Adipose tissue (tissue), 3 donors: ENCODE data around the gene REX1BD. TPM values are rescaled to one million over a fixed set of nuclear protein-coding genes. Genes with fewer than 3 reads are reported as not detected.
"Not testable (repeated sequence)": the region's sequence is repeated elsewhere in the genome, so short reads cannot be mapped to it uniquely, and the experiment has no call there.

Experiments
- H3K27ac ChIP-seq: one replicate; pipeline ENCODE4 v1.5.1; 2013; ENCODE audit warnings: low read depth, low read length
- WGBS, 3 donors: extraction: QIAGEN DNeasy Blood & Tissue Kit; methylation state at CpG; one replicate each; pipeline ENCODE4 v1.1.7; 2013; 5-methylcytosine and 5-hydroxymethylcytosine counted together
- polyA plus RNA-seq, 3 donors: library from polyadenylated mRNA; stranded (reverse); fragments of 200-250 nt; gene quantifications; one replicate each; pipeline ENCODE4 v1.2.3, GENCODE V29; 2013
- donor health status: healthy with polysubstance abuse.
- donor health status: Bipolar disorder and iron deficiency.
- donor health status: healthy.

REX1BD gene
- polyA plus RNA-seq, 3 donors: 70.9 to 101 (median 76.0) TPM

GRCh38 chr19:18574691-18575291 lies 13.8 kb upstream of the REX1BD start:
- no peak overlapping the region for H3K27ac ChIP-seq
- 92 to 96% (median 92%) methylated on average over 18 of the region's 18 CpGs for WGBS, 3 donors

GRCh38 chr19:18576383-18576782 lies 12.2 kb upstream of the REX1BD start:
- WGBS, 3 donors: 84 to 91% (median 88%) methylated on average over 8 of the region's 8 CpGs
- H3K27ac ChIP-seq: no peak overlapping the region

- no peak overlapping the region for H3K27ac ChIP-seq
- WGBS, 3 donors: 86 to 89% (median 88%) methylated on average over 21 of the region's 21 CpGs
Measured at GRCh38 chr19:18577365-18577914, 11.2 kb upstream of the REX1BD start.

DNA sequence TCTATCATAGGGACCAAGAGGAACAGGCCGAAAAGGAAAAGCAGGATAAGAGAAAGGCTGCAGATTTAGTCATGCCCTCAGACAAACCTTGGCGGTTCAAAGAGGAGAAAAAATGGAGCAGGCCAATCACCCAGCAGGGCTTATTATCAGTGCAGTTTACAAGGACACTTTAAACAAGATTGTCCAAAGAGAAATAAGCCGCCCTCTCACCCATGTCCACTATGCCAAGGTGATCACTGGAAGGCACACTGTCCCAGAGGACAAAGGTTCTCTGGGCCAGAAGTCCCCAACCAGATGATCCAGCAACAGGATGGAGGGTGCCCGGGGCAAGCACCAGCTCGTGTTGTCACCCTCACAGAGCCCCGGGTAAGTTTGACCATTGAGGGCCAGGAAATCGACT lies 8.3 kb upstream of the REX1BD start:
- 57 to 72% (median 72%) methylated on average over 7 of the region's 7 CpGs for WGBS, 3 donors
- H3K27ac ChIP-seq: no peak overlapping the region

DNA sequence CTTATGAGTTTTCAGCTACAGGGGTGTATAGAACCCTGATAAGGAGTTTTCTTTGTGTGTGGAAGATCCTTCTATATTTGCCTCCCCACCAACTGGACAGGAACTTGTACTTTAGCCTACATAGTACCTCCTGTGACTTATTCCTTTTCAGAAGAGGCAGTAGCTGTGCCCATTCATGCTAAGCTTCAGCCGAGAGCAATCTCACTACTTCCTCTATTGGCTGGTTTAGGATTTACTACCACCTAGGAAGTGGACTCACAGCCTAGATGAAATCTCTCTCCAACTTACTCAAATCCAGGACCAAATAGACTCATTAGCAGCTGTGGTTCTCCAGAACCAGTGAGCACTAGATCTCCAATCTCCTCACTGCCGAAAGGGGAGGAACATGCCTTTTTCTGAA lies 2.3 kb upstream of the REX1BD start:
- WGBS, 3 donors: 49 to 63% (median 51%) methylated on average over 2 of the region's 2 CpGs
- H3K27ac ChIP-seq: no peak overlapping the region

GRCh38 chr19:18587561-18587960 lies 1.0 kb upstream of the REX1BD start:
- 92 to 97% (median 93%) methylated on average over 12 of the region's 12 CpGs for WGBS, 3 donors
- H3K27ac ChIP-seq: no peak overlapping the region

- peak overlapping the region; percentile 14 for H3K27ac ChIP-seq
- 21 to 36% (median 25%) methylated on average over 16 of the region's 16 CpGs for WGBS, 3 donors
Measured at GRCh38 chr19:18587962-18588610, 512 bp upstream of the REX1BD start.

DNA sequence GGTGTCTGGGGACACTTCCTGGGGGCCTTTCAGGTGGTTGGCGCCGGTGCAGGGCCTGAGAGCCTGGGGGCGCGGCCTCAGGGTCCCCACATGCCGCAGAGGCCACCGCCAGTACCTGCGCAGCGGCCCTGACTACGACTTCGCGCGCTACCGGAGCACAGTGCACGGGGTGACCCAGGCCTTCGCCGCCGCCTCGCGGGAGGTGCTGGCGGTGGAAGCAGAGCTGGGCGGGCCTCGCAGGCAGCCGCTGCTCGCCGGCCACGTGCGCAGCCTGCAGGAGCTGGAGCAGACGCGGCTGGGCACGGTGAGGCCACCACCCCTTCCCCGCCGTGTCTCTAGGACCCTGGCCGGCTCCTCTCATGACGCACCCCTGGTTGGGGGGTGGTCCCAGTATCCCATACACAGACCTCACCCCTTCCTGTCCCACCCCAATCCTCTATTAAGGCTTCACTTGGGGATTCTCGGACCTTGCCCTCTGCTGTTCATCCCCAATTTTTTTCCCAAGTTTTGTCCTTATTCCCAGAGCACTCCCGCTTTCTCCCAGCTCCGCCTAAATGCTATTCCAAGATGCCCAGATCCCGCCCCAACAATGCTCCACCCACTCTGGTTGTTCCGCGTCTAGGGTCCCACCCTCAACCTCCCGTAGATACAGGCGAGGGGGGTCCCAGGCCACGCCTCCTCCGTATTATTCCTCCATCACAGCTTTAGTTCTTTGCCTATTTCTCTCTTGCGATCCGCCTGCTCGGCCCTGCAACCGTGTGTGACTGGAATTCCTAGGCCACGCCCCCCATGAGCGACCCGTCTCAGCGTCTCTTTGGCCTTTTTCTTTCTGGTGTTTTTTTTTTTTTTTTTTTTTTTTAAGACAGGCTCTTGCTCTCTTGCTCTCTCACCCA lies 1.0 kb downstream of the REX1BD start:
- 10 to 27% (median 14%) methylated on average over 40 to 52 of the region's 52 CpGs for WGBS, 3 donors
- peak overlapping the region; percentile 52 for H3K27ac ChIP-seq

DNA sequence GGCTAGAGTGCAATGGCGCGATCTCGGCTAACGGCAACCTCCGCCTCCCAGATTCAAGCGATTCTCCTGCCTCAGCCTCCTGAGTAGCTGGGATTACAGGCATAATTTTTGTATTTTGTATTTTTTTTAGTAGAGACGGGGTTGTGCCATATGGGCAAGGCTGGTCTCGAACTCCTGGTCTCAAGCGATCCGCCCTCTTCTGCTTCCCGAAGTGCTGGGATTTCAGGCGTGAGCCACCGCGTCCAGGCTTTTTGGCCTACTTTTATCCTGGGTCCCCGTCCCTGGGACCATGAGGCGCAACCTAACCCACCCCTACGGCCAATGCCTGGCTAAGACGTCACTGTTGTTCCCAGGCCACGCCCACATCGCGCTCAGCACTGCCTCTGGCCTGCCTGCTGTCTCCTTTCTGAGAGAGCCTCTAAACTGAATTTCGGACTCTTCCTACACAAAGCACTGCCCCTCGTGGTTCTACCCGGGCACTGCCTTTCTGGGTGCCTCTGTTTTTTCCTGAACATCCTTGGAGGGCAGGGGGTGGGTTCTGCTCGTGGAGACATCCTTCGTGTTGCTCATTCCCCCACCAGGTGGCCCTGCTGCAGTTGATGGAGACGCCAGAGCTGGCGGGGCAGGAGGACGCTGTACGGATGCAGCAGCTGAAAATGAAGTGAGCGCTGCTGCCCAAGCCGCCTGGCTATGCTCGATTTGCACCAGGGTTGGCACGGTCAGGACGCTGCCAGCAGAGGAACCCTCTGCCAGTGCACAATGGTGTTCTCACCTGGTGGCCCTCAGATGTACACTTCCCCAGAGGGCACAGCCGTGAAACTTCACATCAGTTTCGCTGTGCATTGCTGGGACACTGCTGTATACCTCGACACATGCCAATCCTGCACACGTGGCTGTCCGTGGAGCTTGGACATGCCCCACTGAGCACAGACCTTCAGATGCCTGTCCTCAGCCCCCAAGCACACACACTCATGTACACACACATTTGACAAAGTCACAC lies 2.0 kb downstream of the REX1BD start:
- WGBS, 3 donors: 79 to 81% (median 81%) methylated on average over 40 of the region's 40 CpGs
- H3K27ac ChIP-seq: no peak overlapping the region

DNA sequence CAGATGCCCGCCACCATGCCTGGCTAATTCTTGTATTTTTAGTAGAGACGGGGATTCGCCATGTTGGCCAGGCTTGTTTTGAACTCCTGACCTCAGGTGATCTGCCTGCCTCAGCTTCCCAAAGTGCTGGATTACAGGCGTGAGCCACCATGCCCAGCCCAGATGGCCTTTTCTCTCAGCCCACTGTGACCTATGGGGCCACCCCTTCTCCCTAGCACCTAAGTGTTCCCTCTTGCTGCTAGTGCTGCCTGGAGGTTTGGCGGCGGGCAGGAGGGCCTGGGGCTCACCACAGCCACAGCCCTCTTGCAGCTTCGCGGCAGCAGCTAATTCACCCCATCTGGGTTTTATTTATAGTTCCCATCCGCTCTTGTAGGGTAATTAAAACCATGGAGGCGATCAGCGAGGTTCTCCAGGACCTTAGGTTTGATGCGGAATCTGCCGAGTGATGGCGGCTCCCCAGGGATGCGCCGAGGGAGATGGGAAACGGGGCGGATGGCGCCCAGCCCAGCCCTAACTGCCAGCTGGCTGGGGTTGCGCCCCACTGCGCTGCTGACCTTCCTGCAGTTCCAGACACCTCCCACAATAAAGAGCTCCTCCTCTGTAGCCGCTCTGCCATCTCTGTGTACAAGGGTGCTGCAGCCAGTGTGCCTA lies 3.3 kb downstream of the REX1BD start:
- WGBS, 3 donors: 88 to 92% (median 91%) methylated on average over 22 of the region's 22 CpGs

DNA sequence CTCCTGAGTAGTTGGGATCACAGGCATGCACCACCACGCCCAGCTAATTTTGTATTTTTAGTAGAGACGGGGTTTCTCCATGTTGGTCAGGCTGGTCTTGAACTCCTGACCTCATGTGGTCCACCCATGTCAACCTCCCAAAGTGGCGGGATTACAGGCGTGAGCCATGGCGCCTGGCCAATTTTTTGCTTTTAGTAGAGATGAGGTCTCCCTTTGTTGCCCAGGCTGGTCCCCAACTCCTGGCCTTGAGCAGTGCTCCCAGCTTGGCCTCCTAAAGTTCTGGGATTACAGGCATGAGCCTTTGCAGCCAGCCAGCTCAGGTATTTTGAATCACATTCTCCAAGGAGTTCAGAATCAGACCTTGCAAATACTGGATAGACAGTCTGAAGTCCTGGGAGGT lies 4.1 kb downstream of the REX1BD start:
- 74 to 86% (median 85%) methylated on average over 5 of the region's 5 CpGs for WGBS, 3 donors
- not testable (repeated sequence) for H3K27ac ChIP-seq

More for the DNA sequence above, 3.3 kb downstream of the REX1BD start:
- H3K27ac ChIP-seq: no peak overlapping the region

GRCh38 chr19:18593367-18594095 lies 4.9 kb downstream of the REX1BD start:
- H3K27ac ChIP-seq: no peak overlapping the region
- 38 to 42% (median 40%) methylated on average over 24 to 25 of the region's 25 CpGs for WGBS, 3 donors

DNA sequence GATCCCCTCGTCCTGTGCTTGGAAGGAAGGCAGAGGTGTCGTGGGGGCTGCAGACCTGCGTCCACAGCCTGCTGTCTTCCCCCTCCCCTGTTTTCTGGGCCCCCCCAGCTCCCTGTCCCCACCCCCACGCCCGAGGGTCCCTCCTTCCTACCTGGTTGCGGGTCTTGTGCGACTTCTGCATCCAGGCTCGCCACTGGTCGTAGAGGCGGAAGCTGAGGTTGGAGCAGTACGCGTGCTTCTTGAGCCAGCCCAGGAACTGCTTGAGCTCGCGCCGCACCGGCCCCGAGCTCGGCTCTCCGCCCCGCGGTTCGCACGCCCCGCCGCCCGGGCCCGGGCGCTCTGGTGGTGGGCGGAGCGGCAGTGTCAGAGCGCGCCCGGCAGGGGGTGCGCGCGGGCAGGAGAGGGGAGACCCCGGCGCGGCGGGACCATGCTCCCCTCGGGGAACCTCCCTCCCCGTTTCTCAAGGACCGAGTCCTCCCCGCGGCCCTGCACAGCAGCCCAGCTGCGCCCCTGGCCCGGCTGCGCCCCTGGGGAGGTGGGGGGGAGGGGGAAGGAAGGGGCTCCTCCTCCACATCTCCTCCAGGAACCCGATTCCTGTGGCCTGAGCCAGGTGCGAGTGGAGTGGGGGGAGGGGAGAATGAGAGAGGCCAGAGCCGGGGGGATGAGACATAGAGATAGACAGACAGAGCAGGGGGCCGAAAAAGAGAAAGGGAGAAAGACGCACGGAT lies 5.7 kb downstream of the REX1BD start:
- no peak overlapping the region for H3K27ac ChIP-seq
- 1% methylated on average over 48 to 54 of the region's 54 CpGs for WGBS, 3 donors

DNA sequence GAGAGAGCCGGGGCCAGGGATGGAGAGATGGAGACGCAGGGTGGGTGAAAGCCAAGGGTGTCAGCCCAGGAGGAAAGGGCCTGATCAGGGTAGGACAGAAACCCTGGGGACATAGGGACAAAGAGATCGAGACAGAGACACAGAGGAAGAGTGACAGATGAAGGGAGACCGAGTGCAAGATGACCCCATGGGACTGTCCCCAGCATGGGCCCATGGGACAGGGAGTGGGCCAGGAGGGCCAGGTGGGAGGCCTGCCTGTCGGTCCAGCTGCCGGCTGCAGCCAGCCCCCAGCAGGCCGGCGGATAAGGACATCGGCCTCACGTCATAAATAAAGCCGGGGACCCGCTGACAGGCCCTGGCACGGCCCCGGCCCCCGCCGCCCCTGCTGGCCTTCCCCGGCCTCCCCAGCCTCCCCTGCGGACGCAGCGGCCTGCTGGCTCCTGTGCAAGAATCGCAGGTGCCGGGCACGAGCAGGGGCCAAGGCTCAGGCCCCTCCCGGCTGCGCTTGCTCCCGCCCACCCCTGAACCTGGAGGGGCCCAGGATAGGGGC lies 6.3 kb downstream of the REX1BD start:
- 16 to 27% (median 20%) methylated on average over 25 to 26 of the region's 26 CpGs for WGBS, 3 donors
- H3K27ac ChIP-seq: no peak overlapping the region

- WGBS, 3 donors: 64 to 81% (median 78%) methylated on average over 6 of the region's 6 CpGs
- H3K27ac ChIP-seq: no peak overlapping the region
Measured at GRCh38 chr19:18595475-18595874, 6.9 kb downstream of the REX1BD start.

DNA sequence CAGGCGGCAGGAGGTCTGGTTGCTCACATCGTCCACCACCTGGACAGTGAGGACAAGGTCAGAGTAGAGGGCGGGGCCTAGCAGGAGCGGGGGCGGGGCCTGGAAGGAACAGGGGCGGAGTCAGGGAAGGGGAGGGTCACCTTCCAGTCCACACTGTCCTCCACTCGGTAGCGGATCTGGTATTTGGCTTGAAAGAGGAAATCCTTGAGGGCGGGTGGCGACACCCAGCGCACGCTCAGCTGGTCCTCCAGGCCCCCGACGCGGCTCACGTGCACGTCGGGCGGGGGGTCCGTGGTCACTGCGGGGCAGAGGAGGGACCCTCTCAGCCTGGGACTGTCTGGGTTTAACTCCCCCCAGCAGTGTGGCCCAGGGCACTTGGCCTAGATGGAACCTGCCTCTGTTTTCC lies 8.2 kb downstream of the REX1BD start:
- no peak overlapping the region for H3K27ac ChIP-seq
- WGBS, 3 donors: 8 to 11% (median 10%) methylated on average over 16 to 21 of the region's 21 CpGs
